Prostate gland (tissue), 2 donors: ENCODE data around the gene ELOVL5.

Source experiments
- POLR2A ChIP-seq: fragments of 450-650 bp; IDR thresholded peaks from one replicate; pipeline ENCODE4 v1.6.1; 2016; ENCODE audit warnings: antibody characterized with exemption, mild to moderate bottlenecking
- POLR2AphosphoS5 ChIP-seq: sonication (generic); formaldehyde crosslinking; IDR thresholded peaks from one replicate; pipeline ENCODE4 v1.6.1; 2017; ENCODE audit warnings: antibody characterized with exemption
- TF ChIP-seq, protein P1 (sequence below), 4 experiments: fragments of 200-600 bp in 2 of 4; fragments of 450-650 bp in 2 of 4; sonication (generic) in 2 of 4; IDR thresholded peaks; 1 replicate in 3 of 4; 2 replicates in 1 of 4; pipeline ENCODE4 v1.5.1; 2016 to 2019; ENCODE audit warnings: antibody characterized with exemption in 4 of 4, mild to moderate bottlenecking in 2 of 4, moderate library complexity in 2 of 4

DNA sequence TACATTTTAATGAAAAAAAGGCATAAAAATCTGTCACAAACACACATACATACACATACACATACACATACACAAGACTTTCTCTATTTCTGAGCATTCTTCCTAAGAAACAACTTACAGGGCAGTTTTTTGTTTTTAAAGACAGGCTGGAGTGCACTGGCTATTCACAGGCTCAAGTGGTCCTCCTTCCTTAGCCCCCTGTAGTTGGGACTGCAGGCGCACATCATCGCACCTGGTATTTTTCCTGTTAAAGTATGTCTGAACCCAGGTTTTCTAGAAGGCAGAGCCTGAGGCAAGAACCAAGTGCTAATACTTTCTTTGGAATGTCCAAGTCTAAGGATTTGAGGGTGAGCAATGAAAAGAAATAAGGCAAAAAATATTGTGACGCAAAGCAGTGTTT is 41.3 kb upstream of the ELOVL5 start:
- TF ChIP-seq, protein P1, sequence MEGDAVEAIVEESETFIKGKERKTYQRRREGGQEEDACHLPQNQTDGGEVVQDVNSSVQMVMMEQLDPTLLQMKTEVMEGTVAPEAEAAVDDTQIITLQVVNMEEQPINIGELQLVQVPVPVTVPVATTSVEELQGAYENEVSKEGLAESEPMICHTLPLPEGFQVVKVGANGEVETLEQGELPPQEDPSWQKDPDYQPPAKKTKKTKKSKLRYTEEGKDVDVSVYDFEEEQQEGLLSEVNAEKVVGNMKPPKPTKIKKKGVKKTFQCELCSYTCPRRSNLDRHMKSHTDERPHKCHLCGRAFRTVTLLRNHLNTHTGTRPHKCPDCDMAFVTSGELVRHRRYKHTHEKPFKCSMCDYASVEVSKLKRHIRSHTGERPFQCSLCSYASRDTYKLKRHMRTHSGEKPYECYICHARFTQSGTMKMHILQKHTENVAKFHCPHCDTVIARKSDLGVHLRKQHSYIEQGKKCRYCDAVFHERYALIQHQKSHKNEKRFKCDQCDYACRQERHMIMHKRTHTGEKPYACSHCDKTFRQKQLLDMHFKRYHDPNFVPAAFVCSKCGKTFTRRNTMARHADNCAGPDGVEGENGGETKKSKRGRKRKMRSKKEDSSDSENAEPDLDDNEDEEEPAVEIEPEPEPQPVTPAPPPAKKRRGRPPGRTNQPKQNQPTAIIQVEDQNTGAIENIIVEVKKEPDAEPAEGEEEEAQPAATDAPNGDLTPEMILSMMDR (IDR thresholded peaks at IDR 0.05): no peak
- TF ChIP-seq POLR2AphosphoS5: no peak
- no peak for TF ChIP-seq POLR2A
